GM19467 (cell line): ENCODE data around the gene IMPA2.
A peak's percentile ranks its signal among the peaks of the same experiment; 100 is the strongest.

Experiments
- ATAC-seq: cut with Tn5 transposase; IDR thresholded peaks from one replicate; pipeline ENCODE4 v1.9.1; 2021; ENCODE audit warnings: mild to moderate bottlenecking, moderate library complexity; ENCODE audit not compliant: unreplicated experiment

The IMPA2 gene

DNA sequence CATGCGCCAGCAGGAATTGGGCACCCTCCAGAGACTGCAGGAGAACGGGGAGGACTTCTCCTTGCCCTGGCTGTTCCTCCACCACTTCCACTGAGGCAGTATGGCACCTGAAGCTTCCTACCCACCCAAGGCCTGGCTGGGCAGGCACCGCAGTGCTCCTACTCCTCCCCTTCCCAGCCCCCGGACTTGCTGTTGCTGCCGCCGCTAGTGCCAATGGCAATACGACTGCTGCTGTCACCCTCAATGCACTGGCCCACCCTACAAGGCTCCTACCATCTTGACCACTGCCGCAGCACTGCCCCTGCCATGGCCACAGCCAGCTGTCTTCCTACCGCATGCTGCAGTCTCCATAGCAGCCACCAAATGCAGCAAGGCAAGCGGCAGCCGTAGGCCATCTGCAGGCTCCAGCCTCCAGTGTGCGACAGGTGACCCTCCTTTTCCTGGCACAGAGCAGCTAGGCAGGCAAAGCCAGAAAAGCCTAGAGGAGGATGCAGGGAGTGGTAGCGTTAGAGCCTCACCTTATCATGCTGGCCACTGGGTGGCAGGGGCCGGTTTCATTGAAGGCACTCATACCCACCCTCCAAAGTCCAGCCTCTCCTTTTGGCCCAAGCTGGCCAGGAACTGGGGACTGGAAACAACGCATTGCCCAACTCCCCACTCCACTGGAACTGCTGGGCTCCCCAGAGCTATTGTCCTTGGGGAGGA, 64.9 kb downstream of the IMPA2 start:
- ATAC-seq = no peak

DNA sequence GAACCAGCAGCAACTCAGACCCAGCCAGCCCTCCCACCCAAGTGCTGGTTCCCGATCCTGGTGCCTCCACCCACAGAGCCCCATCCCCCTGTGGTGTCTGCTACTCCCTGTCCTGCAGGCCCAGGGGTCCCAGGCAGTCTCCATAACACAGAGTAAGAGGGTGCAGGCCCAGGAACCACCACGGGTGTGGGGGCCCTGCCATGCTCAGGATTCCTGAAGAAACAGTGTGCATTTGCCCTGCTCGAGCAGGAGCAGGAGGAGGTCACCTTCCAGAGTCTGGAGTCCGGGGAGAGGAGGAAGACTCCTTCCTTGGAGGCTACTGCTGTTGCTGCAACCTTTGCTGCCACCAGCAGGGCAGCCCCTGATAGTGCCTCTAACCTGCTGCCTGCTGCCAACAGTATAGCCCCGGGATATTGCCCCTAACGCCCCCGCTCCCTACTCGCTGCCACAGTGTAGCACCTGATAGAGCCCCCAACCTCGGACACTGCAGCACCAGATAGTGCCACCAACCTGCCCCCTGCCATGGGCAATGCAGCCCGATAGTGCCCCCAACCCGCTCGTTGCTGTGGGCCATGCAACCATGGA, 65.5 kb downstream of the IMPA2 start:
- no peak for ATAC-seq

DNA sequence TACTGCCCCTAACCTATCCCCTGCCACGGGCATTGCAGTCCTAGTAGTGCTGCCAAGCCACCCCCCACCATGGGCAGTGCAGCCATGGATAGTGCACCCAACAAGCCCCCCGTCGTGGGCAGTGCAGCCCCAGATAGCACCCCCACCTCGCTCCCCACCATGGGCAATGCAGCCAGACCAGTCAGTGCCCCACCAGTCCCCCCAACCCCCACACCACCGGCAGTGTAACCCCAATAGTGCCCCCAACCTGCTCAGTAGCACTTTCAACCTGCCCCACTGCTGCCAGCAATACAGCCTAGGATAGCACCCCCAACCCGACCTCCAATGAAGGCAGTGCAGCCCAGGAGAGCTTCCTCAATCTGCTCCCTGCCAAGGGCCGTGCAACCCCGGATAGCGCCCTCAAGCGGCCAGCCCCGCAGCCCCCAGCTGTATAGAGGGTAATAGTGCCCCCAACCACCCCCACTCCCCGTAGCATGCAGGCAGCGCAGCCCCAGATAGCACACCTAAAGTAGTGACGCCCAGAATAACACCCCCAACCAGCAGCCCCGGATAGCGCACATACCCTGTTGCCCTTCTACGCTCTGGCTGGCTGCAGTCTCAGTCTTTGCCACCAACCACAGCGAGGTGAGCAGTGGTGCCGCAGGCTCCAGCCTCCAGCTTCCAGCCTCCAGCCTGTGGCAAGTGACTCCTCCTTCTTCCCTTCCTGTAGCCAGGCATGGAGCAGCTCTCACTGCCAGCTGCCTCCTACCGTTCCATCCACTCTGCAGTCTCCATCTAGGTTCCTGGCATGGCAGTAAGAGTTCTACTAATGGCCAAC, 66.9 kb downstream of the IMPA2 start:
- ATAC-seq = no peak

DNA sequence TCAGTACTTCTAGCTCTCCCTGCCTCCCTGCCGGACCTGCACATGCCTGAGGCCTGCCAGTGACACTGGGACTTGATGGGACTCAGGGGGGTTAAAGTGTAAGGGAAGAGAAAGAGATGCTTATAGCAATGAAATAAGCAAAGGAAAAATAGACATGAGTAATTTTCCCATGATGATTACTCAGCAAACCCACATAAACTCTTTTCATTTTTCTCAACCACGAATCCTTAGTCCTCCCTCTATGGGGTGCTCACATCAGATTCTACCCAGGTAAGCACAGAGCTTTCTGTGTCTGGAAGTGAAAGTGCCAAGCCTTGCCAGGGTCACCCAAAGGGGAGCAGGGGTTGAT, 67.5 kb downstream of the IMPA2 start:
- ATAC-seq = no peak

DNA sequence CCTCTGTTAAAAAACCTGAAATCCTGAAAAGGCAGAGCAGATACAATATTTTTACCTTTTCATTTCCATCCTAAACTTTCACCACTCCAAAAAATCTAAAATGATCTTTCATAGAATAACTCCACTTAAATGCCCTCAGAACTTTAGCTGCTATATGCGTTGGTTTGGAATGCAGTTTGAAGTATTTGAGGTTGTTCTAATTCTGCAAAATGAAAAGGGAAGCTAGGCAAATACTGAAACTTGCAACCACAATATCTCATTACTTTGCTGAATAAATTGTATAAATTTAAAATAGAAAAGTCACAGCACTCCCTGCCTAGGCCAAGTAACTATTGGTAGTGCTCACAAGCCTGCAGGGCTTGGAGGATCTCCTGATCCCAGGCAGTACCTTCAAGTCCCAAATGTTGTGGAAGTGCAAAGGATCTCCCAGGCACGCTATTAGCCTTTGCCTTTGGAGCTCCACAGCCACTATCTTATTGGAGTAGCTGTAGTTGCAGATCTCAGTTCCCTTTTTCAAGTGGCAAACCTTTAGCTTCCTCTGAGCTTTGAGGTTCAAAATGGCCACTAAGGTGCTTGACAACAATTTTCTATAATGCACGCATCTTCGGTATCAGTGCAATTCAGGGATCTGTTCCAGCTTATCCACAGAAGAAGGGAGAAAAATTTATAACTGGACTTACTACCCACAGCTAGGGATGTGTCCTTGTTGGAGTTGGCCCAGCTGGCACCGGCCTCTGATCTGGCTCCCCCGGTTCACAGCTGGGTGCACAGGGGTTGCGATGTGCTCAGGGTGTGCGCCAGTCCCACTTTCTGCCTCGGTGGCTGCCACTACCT, 68.9 kb downstream of the IMPA2 start:
- ATAC-seq = peak; percentile 94

DNA sequence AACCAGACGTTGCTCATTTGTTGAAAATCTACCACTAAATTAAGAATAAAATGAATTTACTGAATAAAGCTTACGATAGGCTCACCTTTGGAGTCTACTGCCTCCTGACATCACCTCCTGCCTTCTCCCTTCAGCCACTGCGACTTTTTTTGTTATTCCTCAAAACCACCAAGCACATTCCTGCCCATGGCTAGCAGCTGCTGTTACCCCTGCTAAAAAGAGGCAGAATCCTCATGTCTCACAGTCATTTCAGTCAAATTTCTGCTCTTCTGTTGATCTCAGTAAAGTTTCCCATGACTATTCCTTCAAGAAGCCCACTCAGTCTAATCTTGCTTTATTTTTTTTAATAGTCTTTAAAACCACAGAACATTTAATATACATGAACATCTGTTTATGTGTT, 71.6 kb downstream of the IMPA2 start:
- ATAC-seq = no peak

DNA sequence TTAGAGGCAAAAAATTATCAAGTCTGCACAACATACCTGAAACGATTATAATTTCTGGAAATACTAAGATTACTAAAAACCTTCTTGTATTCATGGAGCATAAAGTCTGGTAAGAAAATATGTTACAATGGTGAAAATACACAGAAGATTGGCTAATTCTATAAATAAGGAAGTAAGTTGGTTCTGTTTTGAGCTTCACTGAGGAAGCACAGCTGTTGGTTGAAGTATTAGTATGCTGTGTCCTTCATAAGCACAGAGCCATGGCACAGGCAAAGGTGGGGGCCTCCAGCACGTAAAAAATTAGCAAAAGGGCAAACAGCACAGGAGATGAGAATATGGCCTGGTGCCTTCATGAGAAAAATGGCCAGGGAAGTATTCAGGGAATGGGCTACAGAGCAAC, 72.0 kb downstream of the IMPA2 start:
- ATAC-seq = no peak

DNA sequence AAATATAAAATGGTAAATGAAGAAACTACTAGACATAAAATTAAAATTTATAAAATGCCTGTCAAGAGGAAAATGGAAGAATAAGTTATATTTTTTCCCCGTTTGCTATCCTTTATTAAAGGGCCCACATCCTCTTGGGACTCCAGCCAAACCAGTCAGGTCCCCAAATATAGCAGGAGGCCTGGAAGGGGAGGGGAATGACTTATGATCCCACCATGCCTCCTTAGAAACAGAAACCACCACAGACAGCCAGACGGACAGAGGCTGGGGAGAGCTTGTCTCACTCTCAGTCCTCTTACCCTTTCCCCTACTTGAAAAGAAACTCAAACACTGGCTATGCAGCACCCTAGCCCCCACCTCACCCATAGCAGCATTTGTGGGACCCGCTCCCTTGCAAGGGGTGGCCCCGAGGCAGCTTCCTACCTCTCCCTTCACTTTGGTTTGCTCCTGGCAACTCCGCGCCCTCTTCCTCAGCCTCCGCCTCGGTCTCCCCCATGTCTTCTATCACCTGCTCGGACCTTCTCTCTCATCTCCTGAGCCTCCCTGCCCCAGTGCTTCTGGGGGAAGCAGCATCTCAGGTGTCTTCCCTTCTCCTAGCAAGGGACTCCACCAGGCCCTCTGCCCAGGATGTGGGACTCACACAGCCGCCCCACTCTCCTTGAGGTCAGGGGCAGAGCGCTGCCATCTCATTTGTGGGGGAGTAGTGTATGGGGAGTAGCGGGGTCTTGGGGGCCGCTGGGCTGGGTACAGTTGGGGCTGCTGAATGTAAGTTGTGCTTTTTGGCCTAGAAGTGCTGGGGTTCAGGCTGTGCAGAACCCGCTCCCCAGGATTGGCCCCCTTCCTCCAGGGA, 75.0 kb downstream of the IMPA2 start:
- no peak for ATAC-seq

DNA sequence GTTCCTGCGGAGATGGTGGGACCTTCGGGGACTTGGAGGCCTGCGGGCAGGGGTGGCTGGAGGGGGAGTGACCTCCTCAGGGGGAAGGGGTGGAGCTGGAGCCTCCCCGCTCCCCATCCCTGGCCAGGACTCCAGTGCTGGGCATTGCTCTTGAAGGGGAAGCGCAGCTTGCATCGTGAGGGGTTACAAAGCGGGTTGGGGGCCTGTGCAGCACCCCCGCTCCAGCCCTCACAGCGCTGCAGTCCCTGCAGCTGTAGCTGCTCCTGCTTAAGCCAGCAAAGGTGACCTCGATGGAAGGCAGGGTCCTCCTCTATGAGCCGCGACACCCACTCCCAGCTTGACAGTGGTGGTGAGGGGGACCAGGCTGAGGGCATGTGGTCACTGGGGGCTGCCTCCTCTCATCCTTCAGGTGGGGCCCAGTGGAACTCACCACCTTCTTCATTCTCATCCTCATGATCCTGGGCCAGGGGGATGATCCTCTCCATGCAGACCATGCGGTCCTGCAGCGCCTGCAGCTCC, 75.6 kb downstream of the IMPA2 start:
- ATAC-seq = no peak

DNA sequence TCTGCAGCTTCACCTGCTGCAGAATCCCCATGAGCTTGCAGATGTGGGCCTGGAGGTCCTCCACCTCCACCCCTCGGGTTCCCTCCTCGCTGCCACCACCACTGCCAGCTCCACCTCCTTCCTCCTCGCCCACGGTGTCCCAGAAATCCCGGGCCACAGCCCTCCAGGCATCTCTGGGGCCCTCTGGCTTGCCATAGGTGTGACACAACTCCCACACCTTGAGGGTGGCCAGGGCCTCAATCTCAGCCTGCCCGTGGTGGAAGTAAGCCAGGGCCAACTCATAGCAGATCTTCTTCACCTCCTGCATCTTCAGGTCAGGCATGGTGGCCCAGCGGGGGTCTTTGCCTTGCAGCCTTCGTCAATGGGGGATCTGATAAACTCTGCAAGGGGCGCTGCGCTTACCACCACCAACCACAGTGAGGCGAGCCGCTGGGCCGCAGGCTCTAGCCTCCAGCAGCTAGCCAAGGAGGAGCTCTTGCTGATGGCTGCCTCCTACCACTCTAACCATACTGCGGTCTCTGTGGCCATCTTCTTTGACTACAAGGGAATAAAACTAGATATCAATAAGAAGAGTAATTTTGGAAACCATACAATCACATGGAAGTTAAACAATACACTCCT, 76.2 kb downstream of the IMPA2 start:
- ATAC-seq = no peak

DNA sequence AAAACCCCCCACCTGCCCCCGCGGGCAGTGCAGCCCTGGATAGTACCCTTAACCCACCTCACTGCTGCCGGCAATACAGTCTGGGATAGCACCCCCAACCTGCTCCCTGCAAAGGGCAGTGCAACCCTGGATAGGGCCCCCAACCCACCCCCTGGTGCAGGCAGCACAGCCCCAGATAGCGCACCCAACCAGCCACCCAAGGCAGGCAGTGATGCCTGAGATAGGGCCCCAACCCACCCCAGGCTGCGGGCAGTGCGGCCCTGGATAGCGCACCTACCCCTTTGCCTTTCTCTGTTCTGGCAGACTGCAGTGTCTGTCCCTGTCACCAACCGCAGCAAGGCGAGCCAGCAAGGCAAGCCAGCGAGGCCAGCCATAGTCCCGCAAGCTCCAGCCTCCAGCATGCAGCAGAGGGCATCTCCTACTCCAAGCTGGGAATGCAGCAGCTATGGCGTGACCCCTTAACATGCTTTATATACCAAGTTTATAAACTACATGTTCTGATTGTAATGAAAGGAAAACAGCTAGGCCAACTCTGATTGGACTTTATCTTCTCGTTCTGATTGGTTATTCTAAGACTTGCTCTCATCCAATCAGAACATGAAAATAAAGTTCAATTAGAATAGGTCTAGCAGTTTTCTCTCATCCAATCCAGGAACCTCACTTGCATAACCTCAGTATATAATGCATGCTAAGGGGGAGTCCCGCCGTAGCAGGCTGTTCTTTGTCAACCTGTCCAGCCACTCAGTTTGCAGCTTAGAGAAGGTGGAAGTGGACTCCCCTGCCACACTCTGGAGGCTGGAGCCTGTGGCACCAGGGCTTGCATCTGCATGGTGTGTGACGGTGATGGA, 78.3 kb downstream of the IMPA2 start:
- ATAC-seq = no peak

DNA sequence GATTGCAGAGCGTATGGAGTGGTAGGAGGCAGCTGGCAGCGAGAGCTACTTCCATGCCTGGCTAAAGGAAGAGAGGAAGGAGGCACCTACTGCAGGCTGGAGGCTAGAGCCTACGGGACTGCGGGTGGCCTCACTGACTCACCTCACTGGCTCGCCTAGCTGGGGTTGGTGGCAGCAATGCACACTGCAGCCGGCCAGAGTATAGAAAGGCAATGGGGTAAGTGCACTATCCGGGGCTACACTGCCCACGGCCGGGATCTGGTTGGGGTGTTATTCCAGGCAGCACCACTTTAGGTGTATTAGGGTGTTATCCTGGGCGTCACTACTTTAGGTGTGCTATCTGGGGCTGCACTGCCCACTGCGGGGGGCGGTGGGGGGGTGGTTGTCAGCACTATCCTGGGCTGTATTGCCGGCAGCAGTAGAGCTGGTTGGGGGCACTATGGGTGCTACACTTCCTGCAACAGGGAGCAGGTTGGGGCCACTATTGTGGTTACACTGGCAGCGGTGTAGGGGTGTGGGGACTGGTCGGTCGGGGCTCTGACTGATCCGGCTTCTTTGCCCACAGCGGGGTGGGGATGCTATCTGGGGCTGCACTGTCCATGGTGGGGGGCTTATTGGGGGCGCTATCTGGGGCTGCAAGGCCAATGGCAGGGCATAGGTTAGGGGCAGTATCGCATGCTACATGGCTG, 79.0 kb downstream of the IMPA2 start:
- ATAC-seq = no peak

DNA sequence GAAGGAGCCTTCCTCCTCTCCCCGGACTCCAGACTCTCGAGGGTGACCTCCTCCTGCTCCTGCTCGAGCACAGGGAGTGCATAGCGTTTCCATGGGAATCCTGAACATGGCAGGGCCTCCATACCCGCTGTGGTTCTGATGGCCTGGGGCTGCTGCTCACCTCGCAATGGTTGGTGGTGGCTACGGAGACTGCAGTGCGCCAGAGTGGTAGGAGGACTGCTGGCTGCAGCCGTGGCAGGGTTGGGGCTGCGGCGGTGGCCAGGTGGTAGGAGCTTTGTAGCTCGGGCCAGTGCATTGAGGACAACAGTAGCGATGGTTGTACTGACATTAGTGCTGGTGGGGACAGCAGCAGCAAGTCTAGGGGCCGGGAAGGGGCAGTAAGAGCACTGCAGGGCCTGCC, 80.4 kb downstream of the IMPA2 start:
- ATAC-seq = no peak

DNA sequence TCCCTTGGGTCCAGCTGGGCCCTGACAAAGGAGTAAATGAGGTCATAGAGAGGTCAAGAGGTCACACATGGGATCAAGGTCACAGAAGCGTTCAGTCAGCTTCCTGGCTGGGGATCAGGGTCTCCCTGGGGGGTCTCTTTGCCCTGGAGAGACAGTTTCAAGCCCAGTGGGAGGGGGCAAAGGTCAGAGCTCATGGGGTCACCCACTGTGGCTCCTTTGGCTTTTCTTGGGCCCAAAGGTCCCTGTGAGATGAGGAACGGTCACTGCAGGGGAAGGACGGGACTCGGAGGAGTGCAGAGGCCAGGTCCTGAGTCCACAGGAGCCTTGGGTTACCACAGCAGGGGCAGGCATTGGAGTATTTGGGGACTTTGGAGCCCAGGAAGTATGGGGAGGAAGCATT, 81.7 kb downstream of the IMPA2 start:
- no peak for ATAC-seq

DNA sequence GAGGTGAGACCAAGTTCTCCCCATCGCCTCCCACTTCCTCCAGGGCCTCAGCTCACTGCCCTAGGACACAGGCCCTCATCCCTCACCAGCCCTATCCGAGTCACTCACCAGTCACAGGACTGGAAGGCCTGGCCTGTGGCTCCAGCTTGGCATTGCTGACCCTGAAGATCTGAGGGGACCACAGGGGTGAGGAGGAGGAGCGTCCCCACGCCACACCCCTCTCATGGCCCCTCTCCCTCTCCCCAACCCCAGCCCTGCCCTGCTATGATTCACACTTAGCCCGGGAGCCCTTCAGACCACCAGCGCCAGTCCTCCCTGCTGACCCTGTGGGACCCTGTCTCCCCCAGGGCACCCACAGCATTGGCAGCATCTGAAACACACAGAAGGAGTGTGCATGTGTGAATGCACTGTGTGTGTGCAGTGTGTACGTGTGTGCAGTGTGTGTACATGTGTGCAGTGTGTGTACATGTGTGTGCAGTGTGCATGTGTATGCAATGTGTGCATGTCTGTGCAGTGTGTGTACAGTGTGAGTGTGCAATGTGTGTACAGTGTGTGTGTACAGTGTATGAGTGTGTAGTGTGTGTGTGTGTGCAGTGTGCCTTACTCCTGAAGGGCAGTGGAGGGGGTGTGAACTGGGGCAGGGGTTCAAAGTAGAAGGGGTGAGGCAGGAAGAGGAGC, 82.9 kb downstream of the IMPA2 start:
- no peak for ATAC-seq

DNA sequence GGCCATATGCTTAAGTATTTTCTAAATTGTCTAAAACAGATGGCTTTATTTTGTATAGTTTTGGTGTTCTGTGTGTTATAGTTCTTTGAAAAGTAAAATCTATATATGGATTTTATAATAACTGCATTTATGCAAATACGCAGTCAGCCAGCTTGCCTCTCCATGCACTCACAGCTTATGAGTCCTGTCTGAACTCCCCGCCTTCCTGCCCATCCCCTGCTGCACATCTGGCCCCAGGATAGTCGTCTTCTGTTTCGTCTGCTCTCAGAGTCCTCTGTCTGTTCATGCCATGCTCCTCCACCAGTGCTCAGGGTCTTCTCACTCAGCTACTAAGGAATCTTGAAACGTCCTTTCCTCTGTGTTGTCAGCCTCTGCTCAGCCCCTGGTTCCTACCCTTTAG, 84.1 kb downstream of the IMPA2 start:
- no peak for ATAC-seq

DNA sequence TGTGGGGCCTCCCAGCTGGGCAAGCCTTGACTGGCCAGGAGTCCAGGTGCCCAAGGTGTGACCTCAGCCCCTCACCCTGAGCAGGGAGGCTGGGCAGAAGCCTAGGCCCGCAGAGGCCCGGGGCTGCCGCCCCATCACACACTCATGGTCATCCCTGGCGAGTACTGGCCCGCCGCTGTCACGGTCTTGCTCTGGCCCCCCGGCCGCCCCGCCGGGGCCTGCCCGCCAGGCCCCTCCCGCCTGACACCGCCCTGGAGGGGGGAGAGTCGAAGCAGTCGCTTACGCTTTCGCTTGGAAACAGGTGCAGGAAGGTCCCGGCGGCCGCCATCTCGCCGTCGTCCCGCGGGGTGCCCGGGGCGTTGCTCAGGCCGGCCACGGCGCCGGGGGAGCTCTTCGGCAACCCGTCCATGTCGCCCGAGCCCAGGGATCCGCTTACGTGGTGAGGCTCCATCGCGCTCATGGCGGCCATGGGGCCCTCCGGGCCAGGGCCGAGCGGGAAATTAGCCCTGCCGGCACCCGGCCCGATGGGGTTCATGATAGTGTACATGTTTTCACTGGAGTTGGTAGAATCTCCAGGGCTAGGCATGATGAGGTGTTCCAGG, 85.7 kb downstream of the IMPA2 start:
- ATAC-seq = no peak
